Vagina (tissue), 2 donors: Measurements from ENCODE around the gene MSLN.

Experiments used
- POLR2A ChIP-seq, 2 donors: fragments of 450-650 bp; IDR thresholded peaks; one replicate each; pipeline ENCODE4 v1.6.1; 2017; ENCODE audit warnings: antibody characterized with exemption in 2 of 2, mild to moderate bottlenecking in 2 of 2, moderate library complexity in 2 of 2
- POLR2AphosphoS5 ChIP-seq, 2 donors: sonication (generic); formaldehyde crosslinking; IDR thresholded peaks; one replicate each; pipeline ENCODE4 v1.9.0; 2017; ENCODE audit warnings: antibody characterized with exemption in 2 of 2, mild to moderate bottlenecking in 2 of 2, low read depth in 1 of 2; ENCODE audit not compliant: insufficient read depth in 1 of 2
- TF ChIP-seq, protein P1 (sequence below), 3 experiments: fragments of 450-650 bp in 2 of 3; fragments of 200-600 bp in 1 of 3; sonication (generic) in 1 of 3; IDR thresholded peaks; one replicate each; pipeline ENCODE4 v1.5.1; 2017 to 2019; ENCODE audit warnings: antibody characterized with exemption in 3 of 3, mild to moderate bottlenecking in 2 of 3, moderate library complexity in 2 of 3

DNA sequence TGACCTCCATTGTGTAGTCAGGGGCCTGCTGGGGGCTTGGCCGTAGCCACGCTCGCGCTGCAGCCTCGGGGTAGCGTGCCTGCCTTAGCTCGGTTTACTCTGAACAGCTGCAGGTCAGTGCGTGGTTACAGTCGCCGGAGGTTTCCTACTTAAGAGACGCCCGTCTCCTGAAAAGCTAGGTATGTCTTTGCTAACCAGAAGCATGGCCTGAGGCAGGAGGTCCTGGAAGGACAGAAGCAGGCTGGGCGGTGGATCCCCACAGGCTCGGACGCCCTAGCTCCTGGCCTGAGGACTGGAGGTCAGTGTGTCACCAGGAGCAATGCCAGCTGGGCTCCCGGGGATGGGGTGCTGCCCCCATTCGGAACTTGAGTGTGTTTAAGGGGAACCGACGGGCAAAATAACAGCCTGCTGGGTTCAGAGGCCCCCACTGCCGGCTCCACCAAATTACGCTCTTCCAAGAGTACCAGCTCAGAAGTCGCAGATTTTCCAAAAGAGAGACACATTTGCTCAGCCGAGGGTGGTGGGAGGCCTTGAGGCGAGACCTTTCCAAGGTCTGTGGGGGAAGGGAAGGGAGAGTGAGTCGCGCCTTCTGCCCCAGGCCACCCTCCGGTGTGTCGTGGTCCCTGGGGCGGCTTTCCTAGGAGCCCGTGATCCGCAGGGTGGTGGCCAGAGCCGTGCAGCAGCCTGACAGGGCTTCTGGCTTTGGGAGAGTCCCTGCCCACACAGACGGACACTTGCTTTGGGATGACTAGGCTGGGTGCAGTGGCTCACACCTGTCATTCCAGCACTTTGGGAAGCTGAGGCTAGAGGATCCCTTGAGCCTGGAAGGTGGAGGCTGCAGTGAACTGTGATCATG, 43.9 kb downstream of the MSLN start:
- TF ChIP-seq POLR2AphosphoS5 (IDR thresholded peaks at IDR 0.05; ENCODE audit: insufficient read depth in 1 of 2, low read depth in 1 of 2) (no peak), POLR2A (IDR thresholded peaks at IDR 0.05) (no peak)
- TF ChIP-seq, protein P1, sequence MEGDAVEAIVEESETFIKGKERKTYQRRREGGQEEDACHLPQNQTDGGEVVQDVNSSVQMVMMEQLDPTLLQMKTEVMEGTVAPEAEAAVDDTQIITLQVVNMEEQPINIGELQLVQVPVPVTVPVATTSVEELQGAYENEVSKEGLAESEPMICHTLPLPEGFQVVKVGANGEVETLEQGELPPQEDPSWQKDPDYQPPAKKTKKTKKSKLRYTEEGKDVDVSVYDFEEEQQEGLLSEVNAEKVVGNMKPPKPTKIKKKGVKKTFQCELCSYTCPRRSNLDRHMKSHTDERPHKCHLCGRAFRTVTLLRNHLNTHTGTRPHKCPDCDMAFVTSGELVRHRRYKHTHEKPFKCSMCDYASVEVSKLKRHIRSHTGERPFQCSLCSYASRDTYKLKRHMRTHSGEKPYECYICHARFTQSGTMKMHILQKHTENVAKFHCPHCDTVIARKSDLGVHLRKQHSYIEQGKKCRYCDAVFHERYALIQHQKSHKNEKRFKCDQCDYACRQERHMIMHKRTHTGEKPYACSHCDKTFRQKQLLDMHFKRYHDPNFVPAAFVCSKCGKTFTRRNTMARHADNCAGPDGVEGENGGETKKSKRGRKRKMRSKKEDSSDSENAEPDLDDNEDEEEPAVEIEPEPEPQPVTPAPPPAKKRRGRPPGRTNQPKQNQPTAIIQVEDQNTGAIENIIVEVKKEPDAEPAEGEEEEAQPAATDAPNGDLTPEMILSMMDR (IDR thresholded peaks at IDR 0.05) = no peak
